AG08396 (cell line): Measurements from ENCODE around the gene DNAJC8.

Experiments used
- DNase-seq: peaks from one replicate; pipeline ENCODE4 v3.0.0; 2012; ENCODE audit warnings: low spot score, mixed read lengths

DNAJC8 gene

DNA sequence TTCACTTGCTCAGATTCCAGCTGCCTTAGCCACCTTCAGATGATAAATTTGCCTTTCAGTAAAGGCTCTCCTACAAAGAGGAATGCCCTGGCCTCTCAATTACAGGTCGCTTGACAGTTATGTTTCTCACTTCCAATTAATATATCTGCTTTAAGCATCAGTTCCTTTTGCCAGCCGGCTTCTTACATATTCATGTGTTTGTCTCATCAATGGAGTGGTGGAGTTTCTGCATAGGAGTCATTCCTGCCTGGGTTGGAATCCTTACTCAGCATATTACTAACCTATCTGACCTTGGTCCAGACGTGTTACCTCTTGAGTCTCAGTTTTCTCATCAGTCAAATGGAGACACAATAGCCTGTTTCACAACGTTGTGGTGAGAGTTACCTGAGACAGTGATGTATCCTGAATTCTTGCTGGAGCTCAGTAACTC lies 17.1 kb upstream of the DNAJC8 start:
- DNase-seq = no peak

DNA sequence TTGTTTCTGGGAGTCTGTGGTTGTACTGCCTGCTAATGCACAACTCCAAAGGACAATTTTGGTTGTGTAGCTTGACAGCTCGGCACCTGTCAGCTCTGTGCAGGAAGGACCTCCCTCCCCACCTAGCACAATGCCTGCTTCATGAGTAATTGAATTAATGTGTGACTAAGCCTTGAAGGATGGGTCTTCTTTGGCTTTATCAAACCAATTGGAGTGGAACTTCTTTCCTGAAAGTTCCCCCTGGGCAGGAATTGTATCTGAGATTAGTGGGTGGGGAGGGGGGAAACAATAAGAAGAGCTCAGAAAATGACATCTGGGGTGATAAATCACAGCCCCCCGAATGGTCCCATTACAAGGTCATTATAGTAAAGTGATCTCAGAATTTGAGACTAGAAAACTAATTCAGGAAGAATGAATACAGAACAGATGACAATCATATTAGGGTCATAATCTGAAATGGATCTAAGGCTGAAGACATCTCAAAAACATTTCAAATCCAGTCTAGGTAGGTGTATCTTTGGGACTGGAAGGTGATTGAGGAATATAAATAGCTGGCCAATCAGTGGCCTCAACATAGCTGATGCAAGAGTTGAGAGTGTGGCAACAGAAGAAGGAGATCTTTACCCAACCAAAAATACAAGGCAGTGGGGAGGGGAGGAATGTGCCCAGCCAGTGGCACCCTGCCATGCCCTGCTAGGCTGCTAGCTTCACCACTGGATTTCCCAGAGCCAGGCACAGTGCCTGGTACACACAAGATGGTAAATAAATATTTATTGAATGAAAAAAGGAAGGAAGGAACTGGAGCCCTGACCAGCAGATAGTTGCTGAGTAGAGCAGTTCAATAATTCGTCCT lies 16.4 kb upstream of the DNAJC8 start:
- peak; percentile 42 for DNase-seq

DNA sequence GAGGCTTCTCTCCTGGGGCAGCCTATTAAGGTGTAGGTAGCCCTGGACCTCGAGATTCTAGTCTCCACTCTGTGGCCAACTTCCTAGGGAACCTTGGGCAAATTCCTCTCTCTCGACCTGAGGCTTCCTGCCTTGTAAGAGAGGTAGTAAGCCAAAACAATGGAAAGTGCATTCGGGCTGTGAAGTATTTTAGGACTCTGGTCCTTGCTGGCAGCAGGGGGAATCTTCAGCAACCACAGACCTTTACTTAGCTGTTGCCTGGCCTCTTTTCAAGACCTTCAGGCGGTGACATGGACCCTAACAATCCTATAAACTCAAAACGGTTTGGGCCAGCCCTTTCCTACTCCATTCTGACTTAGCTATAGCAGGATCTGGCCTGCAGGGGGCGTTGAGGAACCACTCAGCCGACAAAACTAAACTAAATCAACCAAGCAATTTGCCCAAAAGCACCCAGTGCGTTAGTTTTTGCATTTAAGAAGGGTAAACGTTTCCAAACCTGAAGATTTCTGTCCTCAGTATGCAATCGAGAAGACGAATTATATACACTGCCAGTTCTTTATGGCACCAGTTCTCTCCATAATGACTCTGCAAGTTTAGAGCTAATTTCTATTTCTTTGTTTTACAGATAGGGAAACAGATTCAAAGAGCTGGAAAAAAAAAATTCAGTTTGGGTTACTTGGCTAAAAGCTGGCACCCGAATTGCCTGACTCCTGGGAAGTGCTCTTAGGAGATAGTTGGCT lies 15.6 kb upstream of the DNAJC8 start:
- DNase-seq = peak; percentile 61

DNA sequence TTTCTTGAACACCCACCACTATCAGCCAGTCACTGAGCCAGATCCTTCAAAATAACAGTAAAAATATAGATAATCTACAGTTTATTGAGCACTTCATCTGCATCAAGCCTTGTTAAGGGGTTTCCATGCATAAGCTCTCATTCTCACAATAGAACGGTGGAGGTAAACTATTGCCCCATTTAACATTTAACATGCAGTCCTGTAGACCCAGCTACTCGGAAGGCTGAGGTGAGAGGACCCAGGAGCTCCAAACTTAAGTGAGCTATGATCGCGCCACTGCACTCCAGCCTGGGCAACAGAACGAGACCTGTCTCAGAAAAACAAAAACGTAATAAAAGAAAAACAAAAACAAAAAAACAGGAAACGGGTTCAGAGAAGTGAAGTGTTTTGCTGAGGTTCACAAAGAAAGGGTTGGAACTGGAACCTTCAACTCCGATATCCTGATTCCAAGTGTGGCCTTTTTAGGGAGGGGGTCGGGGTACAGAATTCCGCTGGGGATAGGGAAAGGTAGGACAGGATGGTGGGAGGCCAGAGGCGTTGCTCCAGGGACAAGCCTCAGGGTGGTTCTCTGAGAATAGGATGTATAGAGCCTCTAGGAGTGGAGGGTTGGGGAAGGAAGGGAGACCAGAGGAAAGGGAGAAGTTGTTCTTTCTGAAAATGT lies 14.9 kb upstream of the DNAJC8 start:
- DNase-seq = no peak

DNA sequence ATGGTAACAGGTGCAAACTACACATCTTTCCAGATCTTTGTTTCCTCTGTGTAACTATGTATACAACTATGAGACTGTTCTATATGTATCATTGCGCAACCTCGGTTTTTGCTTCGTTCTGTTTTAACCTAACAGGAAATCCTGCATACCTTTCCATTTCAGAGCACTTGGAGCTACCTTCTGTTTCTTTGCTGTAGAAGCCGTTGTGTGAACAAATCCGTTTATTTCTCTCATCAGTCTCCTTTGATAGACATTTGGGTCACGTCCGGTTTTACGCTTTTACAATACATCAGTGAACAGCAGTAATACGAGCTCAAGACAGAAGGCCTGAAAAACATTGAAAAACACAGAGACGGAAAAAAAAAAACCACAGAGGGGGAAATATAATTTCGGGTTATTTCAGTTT lies 13.6 kb upstream of the DNAJC8 start:
- no peak for DNase-seq

DNA sequence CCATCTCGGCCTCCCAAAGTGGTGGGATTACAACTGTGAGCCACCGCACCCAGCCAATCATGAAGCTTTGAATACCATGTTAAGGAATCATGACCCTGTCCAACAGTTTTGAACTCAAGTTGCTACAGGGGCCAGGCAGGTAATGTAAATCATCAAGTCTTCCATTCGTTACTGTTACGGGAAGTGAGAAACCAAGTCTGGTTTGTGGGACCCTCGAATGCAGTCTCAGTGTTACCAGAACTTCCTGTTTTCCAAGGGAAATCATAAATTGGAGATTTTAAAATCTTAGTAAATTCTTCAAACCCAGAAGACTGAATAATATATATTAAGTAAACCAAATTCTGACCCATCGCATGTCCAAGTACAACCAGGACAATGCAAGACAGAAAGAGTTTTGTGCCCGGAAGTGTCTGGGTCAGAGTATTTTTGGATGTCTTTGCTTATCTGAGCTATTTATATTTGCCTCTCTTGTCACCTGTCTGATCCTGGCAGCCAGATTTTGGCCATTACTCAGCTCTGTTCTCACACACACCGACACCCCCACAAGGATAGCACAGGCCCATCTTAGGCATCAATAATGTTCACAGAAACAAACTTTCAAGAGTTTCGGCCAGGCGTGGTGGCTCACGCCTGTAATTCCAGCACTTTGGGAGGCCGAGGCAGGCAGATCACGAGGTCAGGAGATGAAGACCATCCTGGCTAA lies 11.9 kb upstream of the DNAJC8 start:
- DNase-seq = no peak

DNA sequence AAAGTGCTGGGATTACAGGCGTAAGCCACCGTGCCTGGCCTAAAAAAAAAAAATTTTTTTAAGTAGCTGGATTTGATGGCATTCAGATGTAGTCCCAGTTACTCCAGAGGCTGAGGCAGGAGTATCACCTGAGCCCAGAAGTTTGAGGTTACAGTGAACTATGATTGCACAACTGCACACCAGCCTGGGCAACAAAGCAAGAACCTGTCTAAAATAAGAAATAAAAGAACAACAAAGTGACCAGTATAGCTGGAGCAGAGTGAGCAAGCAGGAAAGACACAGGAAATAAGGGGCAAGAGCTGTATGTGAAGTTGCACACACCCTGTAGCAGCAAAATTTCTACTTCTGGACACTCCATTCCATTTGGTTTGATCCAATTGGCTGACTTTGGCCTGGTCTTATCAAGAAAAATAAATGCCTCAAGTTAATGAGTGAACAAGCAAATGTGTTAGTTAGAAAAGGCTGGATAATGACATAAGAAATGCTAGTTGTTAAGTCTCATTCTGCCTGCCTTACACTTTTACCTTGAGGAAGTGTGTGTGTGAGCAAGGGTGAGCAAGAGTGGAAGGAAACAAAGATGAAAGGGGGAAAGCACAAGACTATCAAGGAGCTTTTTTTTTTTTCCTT lies 11.0 kb upstream of the DNAJC8 start:
- no peak for DNase-seq

DNA sequence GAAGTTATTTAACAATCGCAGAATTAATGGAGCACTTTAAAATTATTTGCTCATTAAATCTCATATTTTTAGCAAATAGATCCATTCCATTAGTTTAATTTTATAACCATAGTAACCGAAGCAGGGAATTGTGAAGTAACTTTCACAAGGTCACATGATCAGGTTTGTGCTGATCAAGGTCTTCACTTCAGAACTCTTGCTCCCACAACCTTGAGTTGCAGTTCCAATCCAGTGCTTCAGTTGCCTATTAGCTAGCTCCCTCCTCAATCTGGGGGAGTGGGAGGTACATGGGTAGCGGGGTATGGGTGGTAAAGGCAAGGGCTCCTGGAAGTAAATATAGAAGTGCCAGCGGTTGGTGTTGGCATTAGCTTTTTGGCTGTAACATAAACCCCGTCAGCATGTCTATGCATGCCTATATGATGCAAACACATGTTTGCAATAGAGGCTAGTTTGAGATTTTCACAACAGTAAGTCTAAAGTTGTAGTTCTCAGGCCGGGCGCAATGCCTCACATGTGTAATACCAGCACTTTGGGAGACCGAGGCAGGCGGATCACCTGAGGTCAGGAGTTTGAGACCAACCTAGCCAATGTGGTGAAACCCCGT lies 8.9 kb upstream of the DNAJC8 start:
- DNase-seq = no peak

DNA sequence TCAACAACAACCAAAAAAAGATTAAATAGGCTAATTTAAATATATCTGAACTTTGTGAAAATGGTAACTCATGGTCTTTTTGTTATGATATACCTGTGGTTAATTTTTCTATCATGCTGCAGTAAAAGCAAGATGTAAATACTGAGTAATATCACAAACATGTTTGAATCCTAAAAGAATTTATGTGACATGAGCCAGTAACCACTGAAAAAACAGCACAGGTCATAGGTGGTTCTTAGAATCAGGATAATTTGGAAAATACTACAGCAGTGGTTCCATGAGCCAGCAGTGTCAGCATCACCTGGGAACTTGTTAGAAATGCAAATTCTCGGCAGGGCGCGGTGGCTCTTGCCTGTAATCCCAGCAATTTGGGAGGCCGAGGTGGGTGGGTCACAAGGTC lies 7.2 kb upstream of the DNAJC8 start:
- no peak for DNase-seq

DNA sequence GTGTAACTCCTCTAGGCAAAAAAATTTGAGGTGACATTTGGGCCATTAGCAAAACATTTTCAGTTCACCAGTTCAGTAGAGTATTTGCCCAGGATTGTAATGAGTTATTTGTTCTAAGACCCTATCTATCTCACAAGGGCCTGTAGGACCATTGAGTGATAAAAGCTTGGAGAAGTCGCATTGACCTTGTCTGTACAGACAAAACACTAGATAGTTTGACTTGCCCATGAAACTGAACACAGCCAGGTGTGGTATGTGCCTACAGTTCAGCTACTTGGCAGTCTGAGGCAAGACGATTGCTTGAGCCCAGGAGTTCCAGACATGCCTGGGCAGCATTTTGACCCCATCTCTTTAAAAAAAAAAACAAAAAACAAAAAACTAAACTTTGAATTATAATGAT lies 6.2 kb upstream of the DNAJC8 start:
- DNase-seq = no peak

DNA sequence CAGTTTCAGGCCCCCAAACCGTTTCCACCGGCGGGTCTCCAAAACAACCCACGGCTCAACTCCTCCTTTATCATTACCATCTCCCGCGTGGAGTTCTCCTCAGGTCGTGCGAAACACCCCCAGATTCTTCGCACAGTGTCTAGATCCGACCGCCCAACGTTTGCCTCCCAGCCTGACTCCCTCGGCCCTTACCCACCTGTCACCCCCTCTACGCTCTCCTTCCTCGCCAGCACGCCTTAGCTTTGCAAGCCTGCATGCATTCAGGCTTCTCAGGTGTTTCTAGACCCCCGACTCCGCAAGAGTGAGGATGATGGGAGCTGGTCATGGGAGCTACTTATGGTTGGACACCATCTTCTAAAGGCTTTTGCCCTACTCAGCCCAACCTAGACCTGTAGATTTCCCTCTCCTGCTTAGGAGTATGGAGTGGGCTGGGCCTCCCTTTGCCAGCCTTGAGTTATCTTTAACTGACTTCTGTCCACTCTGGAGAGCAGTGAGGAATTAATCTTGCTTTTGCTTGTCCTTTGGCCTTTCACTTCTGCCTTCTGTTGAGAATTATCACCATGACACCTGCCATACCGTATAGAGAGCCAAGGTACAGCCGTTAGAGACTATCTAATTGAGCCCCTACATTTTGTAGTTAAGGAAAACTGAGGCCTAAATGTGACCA lies 4.0 kb upstream of the DNAJC8 start:
- no peak for DNase-seq

DNA sequence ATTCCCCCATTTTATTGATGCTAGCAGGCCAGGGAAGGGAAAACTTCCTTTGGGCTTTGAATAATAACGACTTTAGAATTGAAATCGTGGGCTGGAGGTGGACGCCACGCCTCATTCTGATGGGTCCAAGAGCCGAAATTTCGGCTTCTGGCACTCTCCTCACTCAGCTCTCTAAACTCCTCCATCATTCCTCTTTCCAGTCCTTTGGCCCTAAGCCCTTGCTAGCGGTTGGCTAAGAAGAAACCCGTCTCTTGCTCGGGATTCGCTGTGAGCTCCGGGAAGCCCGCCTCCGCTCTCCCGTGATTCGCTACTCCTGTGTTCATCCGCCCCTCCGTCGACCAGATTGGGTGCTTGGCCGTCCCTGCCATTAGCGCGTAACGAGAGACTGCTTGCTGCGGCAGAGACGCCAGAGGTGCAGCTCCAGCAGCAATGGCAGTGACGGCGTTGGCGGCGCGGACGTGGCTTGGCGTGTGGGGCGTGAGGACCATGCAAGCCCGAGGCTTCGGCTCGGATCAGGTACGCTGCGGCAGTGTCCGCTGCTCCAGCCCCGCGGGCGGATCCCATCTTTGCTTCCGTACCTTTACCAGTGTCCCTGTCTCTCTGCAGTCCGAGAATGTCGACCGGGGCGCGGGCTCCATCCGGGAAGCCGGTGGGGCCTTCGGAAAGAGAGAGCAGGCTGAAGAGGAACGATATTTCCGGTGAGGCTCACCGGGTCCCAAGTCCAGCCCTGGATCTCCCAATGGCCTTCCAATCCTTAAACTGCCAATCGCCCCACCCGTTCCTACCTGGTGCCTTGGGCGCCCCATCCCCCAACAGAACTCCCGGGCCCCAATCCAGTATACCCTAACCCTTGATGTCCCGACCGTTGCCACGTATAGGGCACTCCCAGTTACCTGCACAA lies 3.2 kb upstream of the DNAJC8 start, which contains the start of gene ATP5IF1:
Gene ATP5IF1 (plus strand): TSS at position 370 of the 901 bp plus-strand sequence. CDS start 60 bp downstream, at position 430.
- DNase-seq = peak; percentile 98

DNA sequence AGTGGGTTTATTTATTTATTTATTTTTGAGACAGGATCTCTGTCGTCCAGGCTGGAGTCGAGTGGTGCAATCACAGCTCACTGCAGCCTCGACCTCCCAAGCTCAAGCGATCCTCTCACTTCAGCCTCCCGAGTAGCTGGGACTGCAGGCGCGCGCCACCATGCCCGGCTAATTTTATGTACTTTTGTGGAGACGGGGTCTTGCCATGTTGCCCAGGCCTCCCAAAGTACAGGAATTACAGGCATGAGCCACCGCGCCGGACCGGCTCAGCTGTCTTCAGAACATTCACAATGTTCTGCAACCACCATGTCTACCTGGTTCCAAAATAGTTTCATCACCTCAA lies 406 bp upstream of the DNAJC8 start:
- DNase-seq = no peak

DNA sequence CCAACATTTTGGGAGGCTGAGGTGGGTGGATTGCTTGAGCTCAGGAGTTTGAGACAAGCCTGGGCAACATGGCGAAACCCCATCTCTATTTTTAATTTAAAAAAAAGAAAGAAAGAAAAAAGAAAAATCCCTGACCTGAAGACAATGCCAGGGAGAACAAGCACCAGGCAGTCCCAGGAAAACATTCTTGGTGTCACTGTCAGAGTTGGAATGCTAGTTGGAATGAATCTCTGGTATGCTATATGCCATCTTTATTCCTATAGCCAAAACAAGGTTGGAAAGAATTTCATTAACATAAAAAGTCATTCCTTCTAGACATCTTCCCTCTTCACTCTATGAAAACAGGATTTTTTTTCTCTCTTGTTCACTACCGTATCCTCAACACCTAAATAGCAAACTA lies 2.8 kb downstream of the DNAJC8 start:
- DNase-seq = no peak

DNA sequence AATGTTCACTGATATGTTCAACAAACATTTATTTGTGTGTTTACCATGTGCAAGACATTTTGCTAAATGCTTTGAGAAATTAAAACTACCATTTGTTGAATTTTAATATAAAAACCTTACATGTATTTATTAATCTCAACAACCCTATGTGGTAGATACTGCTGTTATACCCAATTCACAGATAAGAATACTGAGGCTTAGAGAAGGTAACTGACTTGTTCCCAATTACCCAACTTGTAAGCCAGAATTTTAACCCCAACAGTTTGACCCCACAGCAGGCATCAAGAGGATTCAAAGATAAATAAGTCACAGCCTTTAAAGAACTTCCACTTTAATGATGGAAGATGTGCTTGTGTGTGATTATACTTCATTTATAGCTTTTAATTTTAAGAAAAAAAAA lies 3.7 kb downstream of the DNAJC8 start:
- no peak for DNase-seq

DNA sequence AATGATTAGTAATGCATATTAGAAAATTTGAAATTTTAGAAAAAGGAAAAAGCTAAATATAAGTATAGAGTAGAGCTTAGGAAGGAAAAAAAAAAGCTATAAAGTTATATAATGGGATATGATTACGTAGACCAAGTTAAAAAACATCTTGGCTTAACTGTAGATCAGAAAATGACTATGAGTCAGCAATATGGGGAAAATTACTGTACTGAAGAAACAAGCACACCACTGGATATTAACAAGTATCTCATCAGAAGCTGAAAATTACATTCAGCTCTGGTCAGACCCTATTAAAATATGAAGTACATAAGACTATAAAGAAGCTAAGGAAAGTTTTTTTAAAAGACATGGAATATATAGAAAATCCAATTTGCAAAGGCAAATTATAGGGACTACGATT lies 19.5 kb downstream of the DNAJC8 start:
- DNase-seq = no peak

DNA sequence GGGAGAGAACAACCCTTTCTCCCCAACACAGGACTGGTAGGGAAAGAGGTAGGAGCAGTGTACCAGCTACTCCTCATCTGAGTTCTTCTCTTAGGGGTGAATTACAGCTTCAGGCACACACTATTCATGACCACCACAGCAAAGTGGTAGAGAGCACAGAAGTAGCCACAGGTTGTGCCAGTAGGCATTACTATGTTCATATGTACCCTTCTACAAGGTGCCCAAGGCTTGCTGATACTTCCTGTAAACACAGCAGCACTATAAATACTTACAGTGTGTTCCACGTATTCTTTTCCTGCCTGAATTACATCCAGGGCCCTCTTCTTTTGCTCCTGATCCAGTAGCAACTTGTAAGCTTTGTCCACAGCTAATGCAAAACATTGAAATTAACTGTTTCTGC lies 23.1 kb downstream of the DNAJC8 start:
- DNase-seq = no peak

DNA sequence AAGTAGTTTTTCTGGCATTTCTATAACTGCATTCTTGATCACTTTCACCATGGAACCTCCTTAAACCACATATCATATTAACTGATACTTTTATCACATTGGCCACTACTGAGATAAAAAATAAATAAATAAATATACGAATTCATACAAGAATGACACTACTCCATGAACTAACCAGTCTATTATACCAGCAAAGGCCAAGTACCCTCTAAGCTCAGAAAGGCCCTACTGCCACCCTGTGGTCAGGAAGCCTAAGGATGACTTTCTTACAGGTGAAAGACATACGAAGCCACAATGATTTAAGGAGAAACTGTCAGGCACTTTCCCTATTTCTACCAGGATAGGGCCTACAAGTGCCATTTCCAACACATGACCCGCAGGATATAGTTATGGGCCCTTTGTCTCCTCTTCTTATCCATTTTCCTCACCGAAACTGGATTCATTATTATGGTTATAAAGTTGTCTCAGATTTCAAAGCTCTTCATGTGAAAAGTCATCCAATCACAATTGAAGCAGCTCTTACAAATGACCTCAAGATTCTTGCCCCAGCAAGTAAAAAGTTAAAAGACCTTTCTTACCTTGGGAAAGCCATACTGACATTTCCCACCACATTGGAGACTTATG lies 23.9 kb downstream of the DNAJC8 start:
- DNase-seq = peak; percentile 65

DNA sequence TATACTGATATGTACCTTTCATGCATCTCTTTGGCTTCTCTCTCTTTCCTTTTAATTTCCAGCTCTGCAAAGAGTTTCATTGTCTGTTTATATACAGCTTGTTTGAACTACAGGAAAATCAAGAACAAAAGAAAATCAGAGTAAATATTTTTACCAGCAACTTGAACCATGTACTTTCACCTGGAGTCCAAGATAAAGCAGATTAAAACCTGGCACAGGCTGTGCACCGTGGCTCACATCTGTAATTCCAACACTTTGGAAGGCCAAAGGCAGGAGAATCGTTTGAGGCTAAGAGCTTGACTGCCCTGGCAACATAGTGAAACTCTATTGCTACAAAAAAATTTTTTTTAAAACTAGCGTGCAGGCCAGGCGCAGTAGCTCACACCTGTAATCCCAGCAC lies 27.6 kb downstream of the DNAJC8 start:
- DNase-seq = no peak
